HG03108 (cell line): ENCODE results near the gene TMC4.
A peak's percentile ranks its signal among the peaks of the same experiment; 100 is the strongest.

Experiments used
- ATAC-seq: cut with Tn5 transposase; IDR thresholded peaks from one replicate; pipeline ENCODE4 v1.9.1; 2021; ENCODE audit warnings: moderate library complexity; ENCODE audit not compliant: unreplicated experiment

The TMC4 gene

GRCh38 chr19:54133957-54134590, 38.9 kb downstream of the TMC4 start:
- no peak for ATAC-seq

- ATAC-seq: no peak
Observed at GRCh38 chr19:54133312-54133956, 39.5 kb downstream of the TMC4 start.

GRCh38 chr19:54129617-54129996, 43.4 kb downstream of the TMC4 start:
- no peak for ATAC-seq

- ATAC-seq: no peak
Observed at GRCh38 chr19:54128796-54129616, 44.0 kb downstream of the TMC4 start.

GRCh38 chr19:54128441-54128725, 44.6 kb downstream of the TMC4 start:
- no peak for ATAC-seq

- ATAC-seq: no peak
Observed at GRCh38 chr19:54127688-54128440, 45.1 kb downstream of the TMC4 start.

- no peak for ATAC-seq
Observed at GRCh38 chr19:54125713-54126112, 47.2 kb downstream of the TMC4 start.

GRCh38 chr19:54124393-54124792, 48.6 kb downstream of the TMC4 start:
- ATAC-seq: no peak

GRCh38 chr19:54123682-54124081, 49.3 kb downstream of the TMC4 start:
- ATAC-seq: no peak

- ATAC-seq: no peak
Observed at GRCh38 chr19:54121259-54121658, 51.7 kb downstream of the TMC4 start.

GRCh38 chr19:54115109-54116063, 57.6 kb downstream of the TMC4 start, which contains the start of the genes PRPF31 and TFPT:
TSS of gene PRPF31 (plus strand) at chr19:54115754. CDS start at chr19:54118279, 2,525 bp downstream.
TSS of gene TFPT (minus strand) at chr19:54115657. CDS start at chr19:54115269, 388 bp downstream.
- peak; percentile 78 for ATAC-seq

- ATAC-seq: no peak
Observed at GRCh38 chr19:54114340-54115108, 58.4 kb downstream of the TMC4 start.
